Naive thymus-derived CD4-positive, alpha-beta T cell (primary cell): ENCODE measurements around the gene ARHGDIA. TPM values are rescaled to one million over a fixed set of nuclear protein-coding genes. Genes with fewer than 3 reads are reported as not detected.

ENCODE experiments used
- ATAC-seq: fragments of 150-1000 bp; cut with Tn5 transposase; 2 replicates; pipeline ENCODE4 v1.10.0; 2021; ENCODE audit warnings: mild to moderate bottlenecking, moderate library complexity
- CTCF ChIA-PET: fragments of 350-600 bp; sonication (Branson Sonifier 250); formaldehyde crosslinking; loops from one replicate; lab custom pipeline; 2021; ENCODE audit warnings: antibody characterized with exemption; lab: Charles Lee
- POLR2A ChIA-PET: fragments of 350-600 bp; sonication (Branson Sonifier 250); formaldehyde crosslinking; loops from one replicate; lab custom pipeline; 2021; ENCODE audit warnings: antibody characterized with exemption, inconsistent platforms; lab: Charles Lee
- DNase-seq, 9 donors: peaks; one replicate each; pipeline versions ENCODE4 v3.0.0 to v3.0.0-alpha.2; 2020 to 2022; ENCODE audit warnings: mixed read lengths in 1 of 9
- H3K27ac ChIP-seq: one replicate; pipeline ENCODE4 v1.7.0; 2013; ENCODE audit warnings: mild to moderate bottlenecking, low read depth, low read length, moderate library complexity
- H3K27me3 ChIP-seq, 2 donors: one replicate each; pipeline ENCODE4 v1.7.0; 2013; ENCODE audit warnings: low read length in 2 of 2, mild to moderate bottlenecking in 2 of 2, moderate library complexity in 2 of 2; ENCODE audit not compliant: control insufficient read depth in 2 of 2, insufficient read depth in 2 of 2
- H3K36me3 ChIP-seq, 3 experiments: 1 replicate in 2 of 3; 2 replicates in 1 of 3; pipeline ENCODE4 v1.7.0; 2013; ENCODE audit warnings: low read length in 3 of 3, mild to moderate bottlenecking in 3 of 3, moderate library complexity in 1 of 3; ENCODE audit not compliant: insufficient read depth in 3 of 3, control insufficient read depth in 2 of 3
- H3K4me1 ChIP-seq, 2 donors: one replicate each; pipeline ENCODE4 v1.7.0; 2013; ENCODE audit warnings: low read length in 2 of 2, mild to moderate bottlenecking in 2 of 2, moderate library complexity in 1 of 2; ENCODE audit not compliant: control insufficient read depth in 2 of 2, insufficient read depth in 2 of 2
- H3K4me3 ChIP-seq: 2 replicates; pipeline ENCODE4 v1.7.0; 2013; ENCODE audit warnings: mild to moderate bottlenecking, low read length
- H3K9me3 ChIP-seq, 3 experiments: 1 replicate in 2 of 3; 2 replicates in 1 of 3; pipeline ENCODE4 v1.7.0; 2013; ENCODE audit warnings: low read length in 3 of 3; ENCODE audit not compliant: control insufficient read depth in 2 of 3
- H3K27ac Mint-ChIP-seq, 9 donors: one replicate each; pipeline ENCODE4 v1.8.0; 2020 to 2022; ENCODE audit warnings: mixed read lengths in 9 of 9, mild to moderate bottlenecking in 8 of 9, moderate library complexity in 5 of 9, inconsistent platforms in 2 of 9
- H3K27me3 Mint-ChIP-seq, 5 donors: one replicate each; pipeline ENCODE4 v1.8.0; 2021 to 2022; ENCODE audit warnings: mixed read lengths in 5 of 5, mild to moderate bottlenecking in 1 of 5
- H3K36me3 Mint-ChIP-seq, 5 donors: one replicate each; pipeline ENCODE4 v1.8.0; 2020 to 2022; ENCODE audit warnings: mixed read lengths in 5 of 5, mild to moderate bottlenecking in 3 of 5, inconsistent platforms in 1 of 5
- H3K4me1 Mint-ChIP-seq, 7 donors: one replicate each; pipeline ENCODE4 v1.8.0; 2020 to 2022; ENCODE audit warnings: mixed read lengths in 7 of 7, mild to moderate bottlenecking in 3 of 7, inconsistent platforms in 1 of 7
- H3K4me3 Mint-ChIP-seq, 10 donors: one replicate each; pipeline ENCODE4 v1.8.0; 2020 to 2022; ENCODE audit warnings: mild to moderate bottlenecking in 10 of 10, mixed read lengths in 10 of 10, moderate library complexity in 6 of 10, inconsistent platforms in 2 of 10
- H3K9me3 Mint-ChIP-seq, 11 donors: one replicate each; pipeline ENCODE4 v1.8.0; 2020 to 2022; ENCODE audit warnings: mixed read lengths in 11 of 11, mild to moderate bottlenecking in 4 of 11, inconsistent platforms in 1 of 11, moderate library complexity in 1 of 11
- intact Hi-C, 2 donors: fragments of 100-400 bp; cut with micrococcal nuclease; formaldehyde crosslinking; loops; one replicate each; pipeline ENCODE4 v1.15.1; 2023
- polyA plus RNA-seq, 2 donors: library from polyadenylated mRNA; unstranded; fragments of 300-500 nt; fragmentation: Illumina TruSeq; gene quantifications; one replicate each; pipeline ENCODE4 v1.2.3, GENCODE V29; 2021
- total RNA-seq, 6 experiments: library from RNA in 5 of 6; stranded (reverse) in 5 of 6; gene quantifications; 1 replicate in 5 of 6; 2 replicates in 1 of 6; pipeline ENCODE4 v1.2.3 and lab custom pipeline; 2021 to 2026

The ARHGDIA gene
- total and polyA plus RNA-seq, 7 experiments from 2014 or later, result 66.5 to 671 (median 339) TPM

DNA sequence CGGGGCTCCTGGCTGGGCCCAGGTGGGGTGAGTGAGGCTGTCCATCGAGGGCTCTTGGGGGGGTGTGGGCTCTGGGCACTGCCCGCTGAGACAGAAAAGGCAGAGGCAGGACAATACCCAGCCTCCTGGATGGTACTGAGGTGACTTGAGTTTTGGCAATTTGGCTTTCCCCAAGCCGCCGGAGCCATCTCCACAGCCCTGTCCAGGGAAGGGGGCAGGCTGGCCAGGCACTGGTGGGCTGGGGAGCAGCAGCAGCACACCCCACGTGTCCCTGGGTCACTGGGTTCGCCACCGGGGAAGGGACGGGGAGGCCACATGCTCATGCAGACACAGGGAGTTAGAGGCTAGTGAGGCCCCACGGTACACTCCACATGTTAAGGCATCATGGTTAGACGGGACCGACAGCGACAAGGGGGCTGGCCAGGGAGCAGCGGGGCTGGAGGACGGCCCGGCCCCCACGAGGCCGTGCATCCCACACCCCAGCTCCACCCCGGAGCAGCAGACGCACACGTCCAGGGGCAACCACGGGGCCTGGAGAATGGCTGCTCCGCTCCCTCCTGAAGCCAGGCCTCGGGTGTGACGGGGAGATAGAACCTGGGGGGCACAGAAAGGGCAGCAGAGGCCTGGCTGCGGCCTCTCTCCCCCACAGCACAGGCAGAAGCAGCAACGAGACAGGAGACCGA lies 3.0 kb downstream of the ARHGDIA start:
- DNase-seq, result peak in 2 of 9 donors; percentile 15 to 19
- no peaks in the 10 kb centered on the region for H3K27me3 ChIP-seq
- peak overlapping the region in 3 of 9 donors; percentile 48 to 78 (median 76) for H3K27ac Mint-ChIP-seq
- peaks cover 0 to 4% (median 0%) of the 10 kb centered on the region in 11 donors for H3K9me3 Mint-ChIP-seq
- peaks cover 18 to 43% (median 37%) of the 10 kb centered on the region in 7 donors for H3K4me1 Mint-ChIP-seq
- H3K27me3 Mint-ChIP-seq, result no peaks in the 10 kb centered on the region
- peaks cover 21 to 25% of the 10 kb centered on the region in 2 donors for H3K4me1 ChIP-seq
- H3K4me3 Mint-ChIP-seq, result peak overlapping the region in 2 of 10 donors; percentile 30 to 60
- peaks cover 8 to 31% (median 12%) of the 10 kb centered on the region in 3 experiments for H3K36me3 ChIP-seq
- no peak for ATAC-seq
- no peak overlapping the region for H3K4me3 ChIP-seq
- no peak overlapping the region for H3K27ac ChIP-seq
- H3K9me3 ChIP-seq, result no peaks in the 10 kb centered on the region
- ChIA-PET POLR2A (interaction anchor here (1.3 to 3.9 kb wide), 3 partner anchors 9 to 155 kb away, joined by 4 to 18 read pairs (median 5); no protein-coding TSS in a partner anchor), CTCF (no interaction called here)
- intact Hi-C loops, result loop anchor here in 1 of 2 donors (10.0 kb wide), 2 partner anchors 427 to 1413 kb away; no protein-coding TSS in a partner anchor
- peaks cover 0 to 19% (median 0%) of the 10 kb centered on the region in 5 donors for H3K36me3 Mint-ChIP-seq

GRCh38 chr17:81867170-81867990 lies 3.8 kb downstream of the ARHGDIA start:
- Histone ChIP-seq H3K9me3 (no peaks in the 10 kb centered on the region), H3K36me3 (peaks cover 8 to 33% (median 12%) of the 10 kb centered on the region in 3 experiments), H3K27me3 (no peaks in the 10 kb centered on the region), H3K4me3 (no peak overlapping the region), H3K27ac (peak overlapping the region; percentile 14), H3K4me1 (peaks cover 15 to 19% of the 10 kb centered on the region in 2 donors)
- Mint-ChIP-seq H3K4me1 (peaks cover 17 to 42% (median 38%) of the 10 kb centered on the region in 7 donors), H3K4me3 (peak overlapping the region in 6 of 10 donors; percentile 9 to 60 (median 28)), H3K36me3 (peaks cover 0 to 24% (median 0%) of the 10 kb centered on the region in 5 donors), H3K9me3 (peaks cover 0 to 4% (median 0%) of the 10 kb centered on the region in 11 donors), H3K27ac (peak overlapping the region; percentile 39 to 83 (median 66)), H3K27me3 (no peaks in the 10 kb centered on the region)
- ChIA-PET POLR2A (interaction anchor here (0.6 to 1.3 kb wide), 8 partner anchors 12 to 164 kb away, joined by 3 to 5 read pairs (median 4); partner anchors contain the start of genes ALYREF, ANAPC11 and MRPL12), CTCF (no interaction called here)
- intact Hi-C loops, result loop anchor here in 1 of 2 donors (10.0 kb wide), 2 partner anchors 427 to 1413 kb away; no protein-coding TSS in a partner anchor
- ATAC-seq (no peak), DNase-seq (peak in 3 of 9 donors; percentile 32 to 38 (median 34))

DNA sequence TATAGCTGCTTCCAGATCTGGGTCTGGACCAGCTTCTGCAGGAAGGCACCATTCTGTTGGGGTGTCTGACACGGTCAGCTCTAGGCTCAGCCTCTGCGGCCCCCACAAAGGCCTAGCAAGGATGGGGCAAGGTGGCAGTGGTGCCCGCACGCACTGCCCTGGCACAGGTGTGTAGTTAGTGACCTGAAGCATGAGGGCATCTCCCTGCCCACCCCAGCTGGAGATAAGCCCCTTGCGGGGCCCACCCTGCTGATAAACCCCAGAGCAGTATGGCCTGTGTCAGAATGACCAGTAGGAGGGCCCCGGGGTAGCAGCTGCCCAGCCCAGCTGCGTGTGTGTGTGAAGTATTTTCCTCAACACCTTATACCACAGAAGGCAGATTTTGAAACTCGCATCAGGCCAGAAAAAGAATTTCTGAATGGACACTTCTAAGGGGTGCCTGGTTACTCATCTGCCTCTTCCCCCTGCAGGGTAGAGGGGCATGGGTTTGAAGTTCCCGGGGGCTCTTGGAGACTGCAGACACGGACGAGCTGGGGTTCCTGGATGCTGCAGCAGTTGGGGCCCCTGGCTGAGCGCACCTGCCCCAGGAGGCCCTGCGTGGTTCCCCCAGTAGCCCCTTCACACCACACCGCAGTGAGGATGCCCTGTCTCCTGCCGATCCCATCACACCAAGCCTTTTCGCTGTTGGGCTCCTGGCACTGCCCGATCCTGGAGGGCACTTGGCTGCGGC lies 4.5 kb downstream of the ARHGDIA start:
- H3K27me3 ChIP-seq, result no peaks in the 10 kb centered on the region
- H3K36me3 ChIP-seq, result peaks cover 8 to 33% (median 12%) of the 10 kb centered on the region in 3 experiments
- ATAC-seq (no peak), DNase-seq (peak in 3 of 9 donors; percentile 14 to 31 (median 19))
- no peaks in the 10 kb centered on the region for H3K27me3 Mint-ChIP-seq
- H3K4me3 Mint-ChIP-seq, result peak overlapping the region in 3 of 10 donors; percentile 6 to 60 (median 34)
- H3K4me1 Mint-ChIP-seq, result peaks cover 17 to 46% (median 37%) of the 10 kb centered on the region in 7 donors
- ChIA-PET CTCF (no interaction called here), POLR2A (interaction anchor here (0.8 to 1.3 kb wide), 7 partner anchors 20 to 201 kb away, joined by 3 to 5 read pairs (median 3); partner anchors contain the start of gene MRPL12)
- peak overlapping the region; percentile 14 for H3K27ac ChIP-seq
- H3K36me3 Mint-ChIP-seq, result peaks cover 0 to 24% (median 0%) of the 10 kb centered on the region in 5 donors
- H3K27ac Mint-ChIP-seq, result peak overlapping the region; percentile 39 to 83 (median 66)
- intact Hi-C loops, result loop anchor here in 1 of 2 donors (10.0 kb wide), 2 partner anchors 428 to 1412 kb away; no protein-coding TSS in a partner anchor
- no peaks in the 10 kb centered on the region for H3K9me3 ChIP-seq
- peaks cover 0 to 4% (median 0%) of the 10 kb centered on the region in 11 donors for H3K9me3 Mint-ChIP-seq
- no peak overlapping the region for H3K4me3 ChIP-seq
- peaks cover 21% of the 10 kb centered on the region in 2 donors for H3K4me1 ChIP-seq

- no peak for ATAC-seq
- Histone ChIP-seq H3K9me3 (no peaks in the 10 kb centered on the region), H3K4me1 (peaks cover 24% of the 10 kb centered on the region in 2 donors), H3K4me3 (no peak overlapping the region), H3K27ac (no peak overlapping the region), H3K36me3 (peaks cover 8 to 33% (median 12%) of the 10 kb centered on the region in 3 experiments), H3K27me3 (no peaks in the 10 kb centered on the region)
- no peak overlapping the region for H3K4me3 Mint-ChIP-seq
- peaks cover 0 to 24% (median 0%) of the 10 kb centered on the region in 5 donors for H3K36me3 Mint-ChIP-seq
- peak in 4 of 9 donors; percentile 13 to 16 (median 16) for DNase-seq
- H3K27ac Mint-ChIP-seq, result peak overlapping the region in 5 of 9 donors; percentile 12 to 66 (median 59)
- peaks cover 17 to 50% (median 39%) of the 10 kb centered on the region in 7 donors for H3K4me1 Mint-ChIP-seq
- ChIA-PET CTCF (no interaction called here), POLR2A (interaction anchor here (0.6 to 1.3 kb wide), 5 partner anchors 8 to 200 kb away, joined by 3 read pairs; partner anchors contain the start of gene MRPL12)
- intact Hi-C loops, result loop anchor here in 1 of 2 donors (10.0 kb wide), 2 partner anchors 429 to 1411 kb away; no protein-coding TSS in a partner anchor
- peaks cover 0 to 8% (median 0%) of the 10 kb centered on the region in 11 donors for H3K9me3 Mint-ChIP-seq
- H3K27me3 Mint-ChIP-seq, result peaks cover 0 to under 1% (median 0%) of the 10 kb centered on the region in 5 donors
Measured at GRCh38 chr17:81865733-81866439, 5.3 kb downstream of the ARHGDIA start.

GRCh38 chr17:81865358-81865732 lies 5.8 kb downstream of the ARHGDIA start:
- no peak for ATAC-seq
- Histone ChIP-seq H3K27me3 (no peaks in the 10 kb centered on the region), H3K9me3 (no peaks in the 10 kb centered on the region), H3K27ac (no peak overlapping the region), H3K4me3 (no peak overlapping the region), H3K4me1 (peaks cover 21 to 23% of the 10 kb centered on the region in 2 donors), H3K36me3 (peaks cover 8 to 33% (median 12%) of the 10 kb centered on the region in 3 experiments)
- no peak for DNase-seq
- Mint-ChIP-seq H3K9me3 (peaks cover 0 to 12% (median 0%) of the 10 kb centered on the region in 11 donors), H3K4me3 (no peak overlapping the region), H3K27me3 (peaks cover 0 to 5% (median 0%) of the 10 kb centered on the region in 5 donors), H3K4me1 (peaks cover 17 to 49% (median 41%) of the 10 kb centered on the region in 7 donors), H3K36me3 (peaks cover 0 to 23% (median 0%) of the 10 kb centered on the region in 5 donors), H3K27ac (peak overlapping the region in 5 of 9 donors; percentile 5 to 66 (median 31))
- POLR2A ChIA-PET, result interaction anchor here (0.6 to 1.3 kb wide), 4 partner anchors 9 to 200 kb away, joined by 3 read pairs; no protein-coding TSS in a partner anchor
- CTCF ChIA-PET, result no interaction called here
- intact Hi-C loops, result loop anchor here in 1 of 2 donors (10.0 kb wide), 2 partner anchors 429 to 1411 kb away; no protein-coding TSS in a partner anchor
